ENCODE measurements around the gene MYLK.

Gene MYLK

DNA sequence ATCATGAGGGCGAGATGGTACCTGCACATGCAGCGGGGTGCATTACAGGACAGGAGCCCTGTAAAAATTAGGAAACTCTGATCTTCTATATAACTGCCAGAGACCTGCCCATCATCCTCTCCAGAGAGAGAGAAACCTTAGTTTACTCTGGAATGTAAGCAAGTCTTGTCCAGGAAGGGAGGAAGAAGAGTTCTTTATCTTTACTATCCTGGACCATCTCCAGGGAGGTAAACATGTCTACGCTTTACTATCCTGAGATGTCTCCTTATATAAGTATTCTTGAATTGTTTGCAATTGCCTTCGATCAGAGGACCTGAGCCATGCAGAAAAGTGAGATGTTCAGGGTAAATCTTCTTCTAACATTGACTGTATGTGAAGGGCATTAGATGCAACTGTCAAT, 286.6 kb downstream of the MYLK start:
- no peak for DNase-seq (ENCODE audit: low read depth in 1 of 2, low spot score in 1 of 2)
- TF ChIP-seq POLR2AphosphoS5 (IDR thresholded peaks at IDR 0.05; ENCODE audit: low read depth) (no peak), GABPA (IDR thresholded peaks at IDR 0.05; ENCODE audit: low read depth) (no peak), SPI1 (IDR thresholded peaks at IDR 0.05; ENCODE audit: borderline replicate concordance, low read depth) (no peak)
- TF ChIP-seq, protein P1, sequence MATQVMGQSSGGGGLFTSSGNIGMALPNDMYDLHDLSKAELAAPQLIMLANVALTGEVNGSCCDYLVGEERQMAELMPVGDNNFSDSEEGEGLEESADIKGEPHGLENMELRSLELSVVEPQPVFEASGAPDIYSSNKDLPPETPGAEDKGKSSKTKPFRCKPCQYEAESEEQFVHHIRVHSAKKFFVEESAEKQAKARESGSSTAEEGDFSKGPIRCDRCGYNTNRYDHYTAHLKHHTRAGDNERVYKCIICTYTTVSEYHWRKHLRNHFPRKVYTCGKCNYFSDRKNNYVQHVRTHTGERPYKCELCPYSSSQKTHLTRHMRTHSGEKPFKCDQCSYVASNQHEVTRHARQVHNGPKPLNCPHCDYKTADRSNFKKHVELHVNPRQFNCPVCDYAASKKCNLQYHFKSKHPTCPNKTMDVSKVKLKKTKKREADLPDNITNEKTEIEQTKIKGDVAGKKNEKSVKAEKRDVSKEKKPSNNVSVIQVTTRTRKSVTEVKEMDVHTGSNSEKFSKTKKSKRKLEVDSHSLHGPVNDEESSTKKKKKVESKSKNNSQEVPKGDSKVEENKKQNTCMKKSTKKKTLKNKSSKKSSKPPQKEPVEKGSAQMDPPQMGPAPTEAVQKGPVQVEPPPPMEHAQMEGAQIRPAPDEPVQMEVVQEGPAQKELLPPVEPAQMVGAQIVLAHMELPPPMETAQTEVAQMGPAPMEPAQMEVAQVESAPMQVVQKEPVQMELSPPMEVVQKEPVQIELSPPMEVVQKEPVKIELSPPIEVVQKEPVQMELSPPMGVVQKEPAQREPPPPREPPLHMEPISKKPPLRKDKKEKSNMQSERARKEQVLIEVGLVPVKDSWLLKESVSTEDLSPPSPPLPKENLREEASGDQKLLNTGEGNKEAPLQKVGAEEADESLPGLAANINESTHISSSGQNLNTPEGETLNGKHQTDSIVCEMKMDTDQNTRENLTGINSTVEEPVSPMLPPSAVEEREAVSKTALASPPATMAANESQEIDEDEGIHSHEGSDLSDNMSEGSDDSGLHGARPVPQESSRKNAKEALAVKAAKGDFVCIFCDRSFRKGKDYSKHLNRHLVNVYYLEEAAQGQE (IDR thresholded peaks at IDR 0.05; ENCODE audit: insufficient replicate concordance, low read depth), result no peak
- TF ChIP-seq, protein P2, sequence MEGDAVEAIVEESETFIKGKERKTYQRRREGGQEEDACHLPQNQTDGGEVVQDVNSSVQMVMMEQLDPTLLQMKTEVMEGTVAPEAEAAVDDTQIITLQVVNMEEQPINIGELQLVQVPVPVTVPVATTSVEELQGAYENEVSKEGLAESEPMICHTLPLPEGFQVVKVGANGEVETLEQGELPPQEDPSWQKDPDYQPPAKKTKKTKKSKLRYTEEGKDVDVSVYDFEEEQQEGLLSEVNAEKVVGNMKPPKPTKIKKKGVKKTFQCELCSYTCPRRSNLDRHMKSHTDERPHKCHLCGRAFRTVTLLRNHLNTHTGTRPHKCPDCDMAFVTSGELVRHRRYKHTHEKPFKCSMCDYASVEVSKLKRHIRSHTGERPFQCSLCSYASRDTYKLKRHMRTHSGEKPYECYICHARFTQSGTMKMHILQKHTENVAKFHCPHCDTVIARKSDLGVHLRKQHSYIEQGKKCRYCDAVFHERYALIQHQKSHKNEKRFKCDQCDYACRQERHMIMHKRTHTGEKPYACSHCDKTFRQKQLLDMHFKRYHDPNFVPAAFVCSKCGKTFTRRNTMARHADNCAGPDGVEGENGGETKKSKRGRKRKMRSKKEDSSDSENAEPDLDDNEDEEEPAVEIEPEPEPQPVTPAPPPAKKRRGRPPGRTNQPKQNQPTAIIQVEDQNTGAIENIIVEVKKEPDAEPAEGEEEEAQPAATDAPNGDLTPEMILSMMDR (IDR thresholded peaks at IDR 0.05; ENCODE audit: insufficient read depth, low read length), result no peak
- Histone ChIP-seq H3K27ac (replicated peaks) (no peak overlapping the region), H3K27me3 (ENCODE audit: insufficient read depth, poor library complexity, severe bottlenecking) (no peaks in the 10 kb centered on the region), H3K4me3 (replicated peaks; ENCODE audit: insufficient read depth, low read length) (no peak overlapping the region)

DNA sequence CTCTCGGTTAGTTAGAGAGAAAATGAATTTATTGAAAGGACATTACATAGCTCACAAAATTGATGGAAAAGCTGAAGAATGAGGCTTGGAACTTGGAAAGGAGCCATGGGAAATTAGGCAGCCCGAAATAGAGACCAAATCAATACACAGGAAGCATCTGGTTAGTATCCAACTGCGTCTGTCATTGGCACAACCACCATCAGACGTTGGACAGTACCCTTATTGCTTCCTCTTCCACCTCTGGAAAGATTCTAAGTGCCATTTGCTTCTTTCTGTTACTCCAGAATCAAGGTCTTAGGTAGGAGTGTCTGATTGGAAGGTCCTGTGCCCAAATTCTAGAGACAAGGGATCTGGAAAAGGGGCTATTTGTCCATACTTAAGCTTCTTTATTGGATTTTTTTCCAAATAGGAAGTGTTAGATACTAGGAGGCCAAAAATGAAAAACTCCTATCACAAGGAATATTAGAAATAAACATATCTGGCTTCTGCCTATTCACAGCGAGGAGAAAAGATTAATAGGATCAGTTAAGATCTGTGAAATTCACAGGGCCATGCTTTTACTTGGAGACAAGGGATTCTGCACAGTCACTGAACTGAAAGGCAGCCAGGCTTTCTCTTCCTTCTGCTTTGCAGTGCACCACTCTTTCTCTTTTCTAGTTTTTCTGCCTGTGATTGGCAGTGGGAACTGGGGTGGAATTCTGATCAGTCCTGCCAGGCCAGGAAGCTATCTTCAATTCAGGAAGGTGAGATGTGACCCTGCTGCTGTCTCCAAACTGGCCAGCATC, 288.5 kb downstream of the MYLK start:
- no peak overlapping the region for H3K27ac ChIP-seq (replicated peaks)
- DNase-seq (ENCODE audit: low read depth in 1 of 2, low spot score in 1 of 2), result no peak
- no peak for TF ChIP-seq SPI1 (IDR thresholded peaks at IDR 0.05; ENCODE audit: borderline replicate concordance, low read depth)
- TF ChIP-seq, protein P1 (IDR thresholded peaks at IDR 0.05; ENCODE audit: insufficient replicate concordance, low read depth), result peak; percentile 54
- H3K27me3 ChIP-seq (ENCODE audit: insufficient read depth, poor library complexity, severe bottlenecking), result no peaks in the 10 kb centered on the region
- no peak overlapping the region for H3K4me3 ChIP-seq (replicated peaks; ENCODE audit: insufficient read depth, low read length)

DNA sequence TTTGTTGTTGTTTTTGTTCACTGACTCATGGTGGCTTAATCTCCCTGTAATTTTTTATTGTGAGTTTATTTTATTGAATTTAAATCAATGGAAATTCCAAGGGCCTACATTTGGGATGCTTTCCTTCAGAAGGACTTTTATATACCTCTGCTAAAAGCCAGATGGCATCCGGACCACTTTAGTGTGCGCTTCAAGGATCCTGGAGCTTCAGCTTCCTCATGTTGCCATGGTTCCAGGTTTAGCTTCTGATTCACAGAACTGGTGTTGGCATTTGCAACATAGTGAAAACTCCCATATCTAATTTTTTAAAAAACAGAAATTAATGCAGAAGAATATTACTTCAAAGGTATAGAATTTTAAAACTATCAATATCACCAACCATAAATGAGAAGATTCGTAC, 290.8 kb downstream of the MYLK start:
- H3K4me3 ChIP-seq (replicated peaks; ENCODE audit: insufficient read depth, low read length), result no peak overlapping the region
- H3K27ac ChIP-seq (replicated peaks), result no peak overlapping the region
- H3K27me3 ChIP-seq (ENCODE audit: insufficient read depth, poor library complexity, severe bottlenecking), result no peaks in the 10 kb centered on the region
- no peak for DNase-seq (ENCODE audit: low read depth in 1 of 2, low spot score in 1 of 2)
- TF ChIP-seq SPI1 (IDR thresholded peaks at IDR 0.05; ENCODE audit: borderline replicate concordance, low read depth), result no peak

DNA sequence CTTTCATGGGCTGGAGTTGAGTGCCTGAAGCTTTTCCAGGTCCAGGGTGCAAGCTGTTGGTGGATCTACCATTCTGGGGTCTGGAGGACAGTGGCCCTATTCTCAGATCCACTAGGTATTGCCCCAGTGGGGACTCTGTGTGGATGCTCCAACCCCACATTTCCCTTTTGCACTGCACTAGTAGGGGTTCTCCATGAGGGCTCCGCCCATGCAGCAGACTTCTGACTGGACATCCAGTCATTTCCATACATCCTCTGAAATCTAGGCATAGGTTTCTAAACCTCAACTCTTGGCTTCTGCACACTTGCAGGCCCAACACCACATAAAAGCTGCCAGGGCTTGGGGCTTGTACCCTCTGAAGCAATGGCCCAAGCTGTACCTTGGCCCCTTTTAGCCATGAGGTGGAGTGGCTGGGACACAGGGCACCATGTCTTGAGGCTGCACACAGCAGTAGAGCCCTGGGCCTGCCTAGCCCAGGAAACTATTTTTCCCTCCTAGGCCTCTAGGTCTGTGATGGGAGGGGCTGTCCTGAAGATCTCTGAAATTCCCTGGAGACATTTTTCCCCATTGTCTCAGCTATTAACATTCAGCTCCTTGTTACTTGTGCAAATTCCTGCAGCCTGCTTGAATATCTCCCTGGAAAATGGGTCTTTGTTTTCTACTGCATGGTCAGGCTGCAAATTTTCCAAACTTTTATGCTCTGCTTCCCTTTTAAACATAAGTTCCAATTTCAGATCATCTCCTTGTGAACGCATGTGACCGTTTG, 293.3 kb downstream of the MYLK start:
- H3K27me3 ChIP-seq (ENCODE audit: insufficient read depth, poor library complexity, severe bottlenecking), result no peaks in the 10 kb centered on the region
- no peak overlapping the region for H3K27ac ChIP-seq (replicated peaks)
- no peak for DNase-seq (ENCODE audit: low read depth in 1 of 2, low spot score in 1 of 2)
- TF ChIP-seq SPI1 (IDR thresholded peaks at IDR 0.05; ENCODE audit: borderline replicate concordance, low read depth) (no peak), POLR2AphosphoS5 (IDR thresholded peaks at IDR 0.05; ENCODE audit: low read depth) (no peak), GABPA (IDR thresholded peaks at IDR 0.05; ENCODE audit: low read depth) (no peak)
- TF ChIP-seq, protein P2 (IDR thresholded peaks at IDR 0.05; ENCODE audit: insufficient read depth, low read length), result no peak
- TF ChIP-seq, protein P1 (IDR thresholded peaks at IDR 0.05; ENCODE audit: insufficient replicate concordance, low read depth), result no peak
- H3K4me3 ChIP-seq (replicated peaks; ENCODE audit: insufficient read depth, low read length), result no peak overlapping the region

All from HL-60 (cell line).